T-helper 1 cell (primary cell): ENCODE data around the gene IQUB.
A peak's percentile ranks its signal among the peaks of the same experiment; 100 is the strongest.
"Not testable (repeated sequence)": the region's sequence is repeated elsewhere in the genome, so short reads cannot be mapped to it uniquely, and the experiment has no call there.

Experiments used
- DNase-seq, 5 donors: peaks; one replicate each; pipeline ENCODE4 v3.0.0-alpha.2; 2012 to 2020

The IQUB gene

DNA sequence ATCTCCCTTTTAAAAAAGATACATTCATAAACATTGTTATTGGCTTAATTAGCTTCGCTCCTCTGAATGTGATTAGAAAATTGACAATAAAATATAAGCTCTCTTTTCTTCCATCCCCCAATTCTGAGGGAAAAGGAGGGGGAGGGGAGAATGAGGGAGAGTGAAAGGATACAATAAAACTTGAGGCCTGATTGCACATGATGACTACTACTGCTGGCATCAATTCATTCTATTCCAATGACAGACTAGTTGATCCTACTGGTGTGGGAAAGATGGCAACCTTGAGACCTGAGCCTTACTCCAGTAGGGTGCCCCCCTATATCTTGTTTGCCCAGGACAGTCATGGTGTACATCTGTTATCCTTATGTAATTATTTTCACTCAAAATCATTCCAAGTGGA, 4.5 kb upstream of the IQUB start:
- no peak for DNase-seq

- DNase-seq: no peak
These were observed 3.9 kb upstream of the IQUB start for GRCh38 chr7:123538189-123538714.

DNA sequence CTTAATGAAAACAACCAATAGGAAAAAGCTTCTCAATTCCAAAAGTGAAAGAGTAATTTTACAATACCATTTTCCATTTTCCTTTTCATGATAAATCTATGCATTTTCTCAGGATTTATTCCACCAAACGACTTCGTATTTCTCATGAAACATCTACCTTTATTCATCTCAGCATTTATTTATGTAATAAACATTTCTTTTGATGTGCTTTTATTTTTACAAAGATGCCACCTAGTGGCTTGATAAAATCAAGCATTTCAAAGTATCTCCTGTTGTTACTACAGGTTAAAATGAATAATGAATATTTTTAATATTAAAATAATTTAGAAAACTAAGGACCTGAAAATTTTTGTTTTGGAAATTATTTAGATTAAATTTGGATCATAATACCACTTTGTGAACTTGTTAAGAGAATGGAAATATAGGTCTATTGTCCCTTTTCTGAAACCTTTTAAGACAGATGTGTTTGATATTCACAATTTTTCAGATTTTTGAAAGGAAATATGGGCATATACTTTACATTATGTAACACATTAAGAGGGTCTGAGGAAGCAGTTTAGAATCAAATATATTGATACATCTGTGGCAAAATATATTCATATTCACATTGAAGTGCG, 2.7 kb upstream of the IQUB start:
- DNase-seq: peak in 1 of 5 donors; percentile 4

DNA sequence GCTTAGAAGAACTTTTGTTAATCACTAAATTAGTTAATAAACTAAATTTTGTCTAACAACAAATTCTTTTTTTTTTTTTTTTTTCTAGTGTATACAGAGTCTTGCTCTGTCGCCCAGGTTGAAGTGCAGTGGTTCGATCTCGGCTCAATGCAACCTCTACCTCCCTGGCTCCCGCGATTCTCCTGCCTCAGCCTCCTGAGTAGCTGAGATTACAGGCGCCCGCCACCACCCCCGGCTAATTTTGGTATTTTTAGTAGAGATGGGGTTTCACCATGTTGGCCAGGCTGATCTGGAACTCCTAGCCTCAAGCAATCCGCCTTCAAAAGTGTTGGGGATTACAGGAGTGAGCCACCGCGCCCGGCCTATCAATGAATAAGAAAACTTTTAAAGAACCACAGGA, 1.1 kb upstream of the IQUB start:
- no peak for DNase-seq

GRCh38 chr7:123533929-123534382, 439 bp downstream of the IQUB start:
- DNase-seq: peak in 2 of 5 donors; percentile 10 to 13

GRCh38 chr7:123533553-123533917, 860 bp downstream of the IQUB start:
- no peak for DNase-seq

DNA sequence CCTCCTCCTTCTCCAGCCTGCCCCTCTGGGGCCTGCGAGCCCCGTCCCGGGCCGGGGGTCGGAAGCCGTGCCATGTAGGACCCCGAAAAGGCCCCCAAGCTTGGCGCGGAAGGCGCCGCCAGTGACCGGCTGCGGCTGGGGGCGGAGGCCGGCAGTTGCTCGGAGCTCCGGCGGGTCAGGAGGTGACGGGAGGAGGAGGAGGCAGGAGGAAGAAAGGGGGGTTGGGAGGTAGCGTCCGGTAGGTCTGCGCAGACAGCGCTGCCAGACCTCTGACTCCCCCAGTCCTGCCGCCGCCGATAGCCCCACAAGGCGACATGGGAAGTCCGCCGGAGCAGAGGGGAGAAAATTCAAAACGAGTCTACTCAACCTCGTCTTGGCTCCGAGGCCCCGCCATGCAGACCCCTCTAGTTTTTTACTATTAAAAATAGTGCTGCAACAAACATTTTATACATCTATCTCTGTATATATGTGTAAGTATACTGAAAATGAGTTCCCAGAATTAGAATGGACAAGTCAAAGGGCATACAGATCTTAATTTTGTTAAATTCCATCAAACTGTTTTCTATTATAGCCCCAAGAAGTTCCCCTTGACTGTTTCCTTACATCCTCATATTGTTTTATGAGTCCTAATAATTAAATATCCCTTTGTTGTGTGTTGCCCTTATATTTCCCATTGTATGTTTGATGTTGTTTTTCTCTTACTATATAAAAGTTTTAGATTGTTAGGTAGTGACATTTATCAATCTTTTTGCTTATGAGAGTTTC, 1.4 kb downstream of the IQUB start:
- DNase-seq: peak in 3 of 5 donors; percentile 6 to 45 (median 7)

GRCh38 chr7:123532343-123532742, 2.1 kb downstream of the IQUB start:
- not testable (repeated sequence) for DNase-seq

- DNase-seq: not testable (repeated sequence)
These were observed 4.3 kb downstream of the IQUB start for GRCh38 chr7:123530035-123530591.

DNA sequence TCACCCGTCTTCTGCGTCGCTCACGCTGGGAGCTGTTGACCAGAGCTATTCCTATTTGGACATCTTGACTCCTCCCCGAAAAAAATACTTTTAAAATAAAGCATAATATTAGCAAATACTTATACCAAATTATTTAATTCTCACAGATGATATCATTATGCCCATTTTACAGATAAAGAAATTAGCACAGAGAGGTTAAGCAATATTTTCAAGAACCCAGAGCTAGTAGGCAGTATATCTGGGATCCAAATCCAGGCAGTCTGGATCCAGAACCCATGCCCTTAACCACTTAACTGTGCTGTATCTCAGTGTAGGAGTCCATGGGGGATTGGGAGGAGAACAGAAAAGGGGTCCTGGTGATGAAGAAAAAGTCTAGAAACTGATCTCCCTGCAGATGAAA, 6.1 kb downstream of the IQUB start:
- DNase-seq: no peak

DNA sequence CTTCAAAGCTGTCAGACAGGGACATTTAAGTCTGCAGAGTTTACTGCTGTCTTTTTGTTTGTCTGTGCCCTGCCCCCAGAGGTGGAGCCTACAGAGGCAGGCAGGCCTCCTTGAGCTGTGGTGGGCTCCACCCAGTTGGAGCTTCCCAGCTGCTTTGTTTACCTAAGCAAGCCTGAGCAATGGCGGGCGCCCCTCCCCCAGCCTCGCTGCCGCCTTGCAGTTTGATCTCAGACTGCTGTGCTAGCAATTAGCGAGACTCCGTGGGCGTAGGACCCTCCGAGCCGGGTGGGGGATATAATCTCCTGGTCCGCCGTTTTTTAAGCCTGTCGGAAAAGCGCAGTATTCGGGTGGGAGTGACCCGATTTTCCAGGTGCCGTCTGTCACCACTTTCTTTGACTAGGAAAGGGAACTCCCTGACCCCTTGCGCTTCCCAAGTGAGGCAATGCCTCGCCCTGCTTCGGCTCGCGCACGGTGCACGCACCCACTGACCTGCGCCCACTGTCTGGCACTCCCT, 6.6 kb downstream of the IQUB start:
- not testable (repeated sequence) for DNase-seq

DNA sequence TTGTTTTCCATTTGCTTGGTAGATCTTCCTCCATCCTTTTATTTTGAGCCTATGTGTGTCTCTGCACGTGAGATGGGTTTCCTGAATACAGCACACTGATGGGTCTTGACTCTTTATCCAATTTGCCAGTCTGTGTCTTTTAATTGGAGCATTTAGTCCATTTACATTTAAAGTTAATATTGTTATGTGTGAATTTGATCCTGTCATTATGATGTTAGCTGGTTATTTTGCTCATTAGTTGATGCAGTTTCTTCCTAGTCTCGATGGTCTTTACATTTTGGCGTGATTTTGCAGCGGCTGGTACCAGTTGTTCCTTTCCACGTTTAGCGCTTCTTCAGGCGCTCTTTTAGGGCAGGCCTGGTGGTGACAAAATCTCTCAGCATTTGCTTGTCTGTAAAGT, 7.9 kb downstream of the IQUB start:
- not testable (repeated sequence) for DNase-seq

GRCh38 chr7:123522066-123522465, 12.3 kb downstream of the IQUB start:
- DNase-seq: no peak

DNA sequence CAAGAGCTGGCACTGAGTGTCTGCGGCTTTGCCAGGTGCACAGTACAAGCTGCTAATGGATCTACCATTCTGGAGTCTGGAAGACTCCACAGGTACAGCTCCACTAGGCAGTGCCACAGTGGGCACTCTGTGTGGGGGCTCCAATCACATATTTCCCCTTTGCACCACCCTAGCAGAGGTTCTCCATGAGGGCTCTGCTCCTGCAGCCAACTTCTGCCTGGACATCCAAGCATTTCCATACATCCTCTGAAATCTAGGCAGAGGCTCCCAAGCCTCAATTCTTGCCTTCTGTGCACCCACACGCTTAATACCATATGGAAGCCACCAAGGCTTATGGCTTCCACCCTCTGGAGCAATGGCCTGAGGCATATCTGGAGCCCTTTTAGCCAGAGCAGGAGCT, 29.2 kb downstream of the IQUB start:
- no peak for DNase-seq

GRCh38 chr7:123502201-123502600, 32.2 kb downstream of the IQUB start:
- DNase-seq: no peak

DNA sequence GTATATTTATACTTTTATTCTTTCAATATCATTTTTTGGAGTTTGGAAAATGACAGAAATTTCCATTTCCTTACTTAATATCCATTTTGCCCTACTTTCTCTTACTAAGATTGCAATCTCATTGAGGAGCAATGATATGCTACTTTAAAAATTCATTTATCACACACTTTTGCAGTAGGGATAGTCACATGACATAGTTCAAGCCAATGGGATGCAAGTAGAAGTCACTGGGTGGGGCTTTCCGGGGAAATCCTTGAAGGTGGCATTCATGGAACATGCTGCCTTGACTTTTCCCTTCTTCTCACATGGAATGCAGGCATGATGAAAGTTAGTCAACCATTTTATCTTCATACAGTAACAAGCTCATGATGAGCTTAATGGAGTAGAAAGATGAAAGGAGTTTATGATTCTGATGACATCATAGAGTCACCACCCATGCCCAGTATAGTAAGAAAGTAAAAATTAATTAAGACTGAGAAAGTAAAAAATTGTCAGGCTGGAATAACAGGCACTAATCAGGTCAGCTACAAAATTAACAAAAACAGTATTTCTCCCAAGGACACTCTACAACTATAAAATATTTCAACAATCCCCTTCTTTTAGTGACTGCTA, 33.4 kb downstream of the IQUB start:
- DNase-seq: no peak

DNA sequence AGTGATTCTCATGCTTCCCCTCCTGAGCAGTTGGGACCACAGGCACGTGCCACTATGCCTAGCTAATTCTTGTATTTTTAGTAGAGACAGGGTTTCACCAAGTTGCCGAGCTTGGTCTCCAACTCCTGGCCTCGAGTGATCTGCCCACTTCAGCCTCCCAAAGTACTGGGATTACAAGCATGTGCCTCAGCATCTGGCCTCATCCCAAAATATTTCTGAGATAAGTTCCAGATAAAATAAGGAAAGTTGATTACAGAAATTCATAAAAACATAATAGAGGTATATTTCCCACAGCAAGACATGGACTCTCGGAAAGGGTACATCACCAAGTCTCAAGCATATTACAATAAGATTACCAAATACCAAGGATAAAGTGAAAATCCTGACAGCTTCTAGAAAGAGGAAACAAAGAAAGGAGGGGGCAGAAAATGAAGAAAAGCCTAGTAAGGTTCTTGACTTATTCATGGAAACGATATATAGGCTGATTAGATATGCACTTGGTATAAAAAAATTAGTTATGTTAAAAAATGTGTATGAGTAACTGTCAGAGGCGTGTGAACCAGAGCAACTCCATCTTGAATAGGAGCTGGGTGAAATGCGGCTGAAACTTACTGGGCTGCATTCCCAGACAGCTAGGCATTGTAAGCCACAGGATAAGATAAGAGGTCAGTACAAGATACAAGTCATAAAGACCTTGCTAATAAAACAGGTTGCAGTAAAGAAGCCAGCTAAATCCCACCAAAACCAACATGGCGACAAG, 35.0 kb downstream of the IQUB start:
- DNase-seq: no peak

DNA sequence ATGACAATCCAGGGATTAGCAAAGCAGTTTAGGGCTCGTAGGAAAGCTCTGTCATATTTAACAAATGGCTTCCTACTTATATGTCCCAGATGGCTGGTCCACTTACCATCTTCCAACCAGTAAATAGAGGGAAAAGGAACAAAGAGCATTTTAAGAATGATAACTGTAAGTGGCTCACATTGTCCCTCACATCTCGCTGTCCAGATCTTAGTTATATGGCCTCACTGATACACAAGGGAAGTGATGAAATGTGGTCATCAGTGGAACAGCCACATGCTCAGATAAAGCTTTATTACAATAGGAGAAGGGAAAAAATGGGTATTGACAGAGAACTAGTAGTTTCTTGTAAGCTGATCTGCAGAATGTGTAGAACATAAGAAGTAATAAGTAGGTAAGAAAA, 35.8 kb downstream of the IQUB start:
- no peak for DNase-seq

DNA sequence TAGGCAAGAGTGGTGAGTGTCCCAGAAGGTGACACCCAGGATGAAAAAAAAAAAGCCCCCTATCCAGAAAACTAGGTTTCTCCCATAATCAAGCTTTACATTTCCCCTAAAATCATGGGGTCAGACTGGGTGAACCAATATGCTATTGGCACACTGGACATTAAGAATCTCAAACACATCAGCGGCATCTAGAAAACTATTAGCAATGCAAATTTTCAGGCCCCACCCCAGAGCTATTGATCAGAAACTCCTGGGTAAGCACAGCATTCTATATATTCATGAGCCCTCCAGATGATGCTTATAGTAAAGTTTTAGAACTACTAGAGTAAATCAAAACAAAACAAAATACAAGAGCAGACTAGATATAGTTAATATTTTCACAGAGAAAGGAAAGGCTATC, 36.4 kb downstream of the IQUB start:
- DNase-seq: no peak

DNA sequence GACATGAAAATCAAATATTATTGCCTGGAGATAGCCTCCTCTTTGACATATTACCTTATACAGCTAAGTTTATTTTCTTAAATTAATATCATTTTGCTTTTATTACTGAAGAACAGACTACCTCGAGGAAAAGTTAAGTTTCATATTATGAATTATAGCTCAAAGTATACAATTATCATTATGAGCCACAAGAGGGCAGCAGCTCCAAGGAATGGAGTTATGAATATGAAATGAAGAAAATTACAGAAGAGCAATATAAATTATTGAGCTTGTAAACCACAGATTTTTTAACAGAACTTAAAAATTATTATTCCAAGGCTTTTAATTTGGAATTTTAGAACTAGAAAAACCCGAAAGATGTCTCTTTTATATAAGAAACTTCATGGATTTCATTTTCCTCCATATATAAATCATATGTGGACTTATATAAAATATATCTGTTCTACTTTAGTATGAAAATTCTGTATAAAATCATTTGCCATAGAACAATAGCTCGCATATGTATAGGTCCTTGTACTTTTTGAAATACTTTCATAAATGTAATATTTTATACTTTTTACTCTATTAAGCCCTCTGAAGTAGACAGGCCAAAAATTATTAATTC, 40.1 kb downstream of the IQUB start:
- DNase-seq: peak in 3 of 5 donors; percentile 6 to 23 (median 8)

- DNase-seq: no peak
These were observed 41.9 kb downstream of the IQUB start for GRCh38 chr7:123492485-123492884.

GRCh38 chr7:123485721-123486120, 48.7 kb downstream of the IQUB start:
- no peak for DNase-seq
